Thoracic aorta (tissue), 2 donors: Measurements from ENCODE around the gene TTC9C. TPM values are rescaled to one million over a fixed set of nuclear protein-coding genes. Genes with fewer than 3 reads are reported as not detected.

Source experiments
- ATAC-seq: fragments of 150-250 bp; one replicate; pipeline ENCODE4 v1.8.0; 2017; ENCODE audit warnings: low read depth; ENCODE audit not compliant: insufficient number of reproducible peaks, low FRiP score
- DNase-seq: peaks from one replicate; pipeline ENCODE4 v3.0.0-alpha.2; 2020; ENCODE audit warnings: low spot score
- H3K27ac ChIP-seq, 2 donors: fragments of 200-600 bp; sonication (generic); 1 replicate in 1 of 2; 2 replicates in 1 of 2; pipeline ENCODE4 v1.5.1; 2016; ENCODE audit warnings: mild to moderate bottlenecking in 2 of 2, moderate library complexity in 2 of 2
- H3K27me3 ChIP-seq: fragments of 200-600 bp; sonication (generic); replicated peaks from 2 replicates; pipeline ENCODE4 v1.6.0; 2016; ENCODE audit warnings: mild to moderate bottlenecking; ENCODE audit not compliant: insufficient read depth
- H3K36me3 ChIP-seq: fragments of 200-600 bp; sonication (generic); one replicate; pipeline ENCODE4 v1.5.1; 2016
- H3K4me1 ChIP-seq, 2 donors: fragments of 200-600 bp; sonication (generic); 1 replicate in 1 of 2; 2 replicates in 1 of 2; pipeline versions ENCODE4 v1.5.1 to v1.6.0; 2016; ENCODE audit warnings: low read depth in 2 of 2, mild to moderate bottlenecking in 1 of 2; ENCODE audit not compliant: control insufficient read depth in 1 of 2
- H3K4me3 ChIP-seq: fragments of 200-600 bp; sonication (generic); 2 replicates; pipeline ENCODE4 v1.5.1; 2016; ENCODE audit warnings: mild to moderate bottlenecking
- H3K9me3 ChIP-seq: fragments of 200-600 bp; sonication (generic); 2 replicates; pipeline ENCODE4 v1.5.1; 2016
- CTCF ChIP-seq: fragments of 200-600 bp; sonication (generic); IDR thresholded peaks from one replicate; pipeline ENCODE4 v1.5.1; 2019; ENCODE audit warnings: antibody characterized with exemption
- total RNA-seq, 2 donors: library from RNA; depleted of rRNA; stranded (reverse); fragments of >200 nt; gene quantifications; one replicate each; pipeline versions ENCODE4 v1.1.0 to v1.2.3, GENCODE V29; 2016

The TTC9C gene
- total RNA-seq, 2 donors from 2014 or later: 9.1 to 14.5 TPM

DNA sequence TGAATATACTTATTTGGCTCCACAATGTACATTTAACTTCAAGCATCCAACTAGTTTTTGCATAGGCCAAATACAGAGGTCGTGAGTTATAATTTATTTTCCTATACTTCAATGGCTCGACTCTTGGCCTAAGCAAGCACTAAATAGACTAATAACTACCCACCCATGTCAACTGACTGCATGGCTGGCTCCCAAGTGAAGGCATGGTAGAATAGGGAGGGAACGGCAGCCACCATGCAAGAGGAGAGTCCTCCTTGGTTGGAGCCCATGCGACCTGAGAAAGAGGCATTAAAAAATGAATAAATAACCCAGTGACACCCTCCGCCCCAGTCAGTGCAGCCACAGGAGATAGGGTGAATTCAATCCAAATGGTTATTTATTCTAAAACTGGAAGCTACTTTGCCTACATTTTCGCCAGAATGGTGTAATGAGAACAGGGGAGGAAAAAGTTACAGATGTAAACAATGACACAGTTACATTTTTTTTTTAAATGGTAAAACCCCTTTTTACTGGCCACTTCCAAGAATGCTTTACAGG is 15.9 kb upstream of the TTC9C start:
- no peak overlapping the region for H3K4me3 ChIP-seq
- no peak overlapping the region for H3K27ac ChIP-seq
- no peak for ATAC-seq
- no peaks in the 10 kb centered on the region for H3K27me3 ChIP-seq
- no peak for DNase-seq
- peaks cover 40% of the 10 kb centered on the region for H3K36me3 ChIP-seq
- TF ChIP-seq CTCF: no peak
- H3K9me3 ChIP-seq: no peaks in the 10 kb centered on the region
- H3K4me1 ChIP-seq: peaks cover 5 to 24% of the 10 kb centered on the region in 2 donors

DNA sequence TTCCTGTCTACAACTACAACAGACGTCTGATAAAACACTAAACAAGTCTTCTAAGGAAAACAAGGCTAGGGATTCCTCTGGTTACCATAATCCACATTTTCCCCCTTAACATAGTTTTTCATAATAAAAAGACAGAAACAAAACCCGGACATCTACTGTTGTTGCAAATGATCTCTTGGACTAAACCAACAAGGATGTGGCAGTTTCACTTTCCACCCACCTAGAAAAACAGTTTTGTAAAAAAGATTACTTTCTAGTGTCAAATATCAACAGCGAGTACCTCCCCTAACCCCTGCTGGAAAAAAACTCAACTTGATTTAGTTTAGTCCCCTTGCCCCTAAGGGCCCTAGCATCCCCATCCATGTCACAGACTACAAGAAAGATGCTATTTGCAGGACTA is 15.4 kb upstream of the TTC9C start:
- Histone ChIP-seq H3K4me1 (peaks cover 5 to 24% of the 10 kb centered on the region in 2 donors), H3K27ac (no peak overlapping the region), H3K9me3 (no peaks in the 10 kb centered on the region), H3K36me3 (peaks cover 45% of the 10 kb centered on the region), H3K27me3 (no peaks in the 10 kb centered on the region), H3K4me3 (no peak overlapping the region)
- ATAC-seq (no peak), DNase-seq (no peak)
- no peak for TF ChIP-seq CTCF

DNA sequence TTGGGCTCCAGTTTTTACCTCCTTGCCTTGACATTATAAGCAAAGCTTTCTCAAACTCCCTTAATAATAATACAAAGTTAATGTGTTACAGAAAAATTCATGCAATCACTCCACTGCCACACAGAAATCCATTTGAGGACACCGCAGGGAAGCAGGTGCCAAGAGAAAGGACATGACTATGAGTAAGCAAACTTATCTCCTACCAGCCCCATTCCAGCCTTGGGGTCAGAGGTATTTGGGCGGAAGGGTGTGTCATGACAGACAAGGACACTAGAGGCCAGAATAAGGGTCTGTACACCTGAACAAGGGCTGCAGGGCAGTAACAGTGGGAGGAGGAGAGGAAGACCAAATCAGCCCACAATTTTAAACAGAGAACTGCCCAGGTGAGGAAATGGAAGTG is 14.9 kb upstream of the TTC9C start:
- DNase-seq (no peak), ATAC-seq (no peak)
- no peaks in the 10 kb centered on the region for H3K27me3 ChIP-seq
- H3K9me3 ChIP-seq: no peaks in the 10 kb centered on the region
- H3K4me3 ChIP-seq: no peak overlapping the region
- no peak overlapping the region for H3K27ac ChIP-seq
- H3K4me1 ChIP-seq: peaks cover 5 to 19% of the 10 kb centered on the region in 2 donors
- no peak for TF ChIP-seq CTCF
- H3K36me3 ChIP-seq: peaks cover 49% of the 10 kb centered on the region

- Histone ChIP-seq H3K9me3 (no peaks in the 10 kb centered on the region), H3K36me3 (peaks cover 67% of the 10 kb centered on the region), H3K27me3 (no peaks in the 10 kb centered on the region), H3K4me1 (peaks cover 0 to 4% of the 10 kb centered on the region in 2 donors), H3K27ac (no peak overlapping the region), H3K4me3 (no peak overlapping the region)
- TF ChIP-seq CTCF: no peak
- ATAC-seq (no peak), DNase-seq (no peak)
These were observed 12.8 kb upstream of the TTC9C start for GRCh38 chr11:62715150-62716130.

- H3K36me3 ChIP-seq: peaks cover 70% of the 10 kb centered on the region
- no peak overlapping the region for H3K27ac ChIP-seq
- no peaks in the 10 kb centered on the region for H3K9me3 ChIP-seq
- no peak for ATAC-seq
- H3K27me3 ChIP-seq: no peaks in the 10 kb centered on the region
- no peak for TF ChIP-seq CTCF
- H3K4me1 ChIP-seq: no peaks in the 10 kb centered on the region
- H3K4me3 ChIP-seq: no peak overlapping the region
- no peak for DNase-seq
These were observed 12.1 kb upstream of the TTC9C start for GRCh38 chr11:62716206-62716605.
